GM23338 (cell line): ENCODE measurements around the gene MAN2A2.

Source experiments
- CREB1 ChIP-seq: fragments of 250-450 bp; sonication (Bioruptor Pico); IDR thresholded peaks from 2 replicates; pipeline ENCODE4 v1.5.0; 2020; ENCODE audit warnings: low read depth, mild to moderate bottlenecking, moderate library complexity
- EZH2 ChIP-seq: fragments of 200-600 bp; sonication (generic); IDR thresholded peaks from one replicate; pipeline ENCODE4 v1.8.0; 2017; ENCODE audit warnings: antibody characterized with exemption, mild to moderate bottlenecking, low read depth; ENCODE audit not compliant: unreplicated experiment
- EZH2phosphoT487 ChIP-seq: fragments of 200-600 bp; sonication (generic); IDR thresholded peaks from one replicate; pipeline ENCODE4 v1.8.1; 2018; ENCODE audit warnings: antibody characterized with exemption; ENCODE audit not compliant: unreplicated experiment
- JUNB ChIP-seq: IDR thresholded peaks from one replicate; pipeline ENCODE4 v1.6.1; 2016; ENCODE audit warnings: antibody characterized with exemption; ENCODE audit not compliant: unreplicated experiment
- NANOG ChIP-seq: IDR thresholded peaks from 2 replicates; pipeline ENCODE4 v1.6.1; 2016; ENCODE audit warnings: antibody characterized with exemption, borderline replicate concordance
- POLR2AphosphoS5 ChIP-seq: IDR thresholded peaks from 2 replicates; pipeline ENCODE4 v1.6.1; 2016; ENCODE audit warnings: antibody characterized with exemption, low read depth
- STAT1 ChIP-seq: IDR thresholded peaks from one replicate; pipeline ENCODE4 v1.6.1; 2016; ENCODE audit warnings: antibody characterized with exemption; ENCODE audit not compliant: unreplicated experiment
- ZNF114 ChIP-seq: fragments of 250-450 bp; sonication (Bioruptor Pico); IDR thresholded peaks from 2 replicates; pipeline ENCODE4 v1.5.0; 2020; ENCODE audit warnings: mild to moderate bottlenecking, moderate library complexity
- TF ChIP-seq, protein P1 (sequence below), 2 experiments: fragments of 200-600 bp in 1 of 2; sonication (generic) in 1 of 2; conservative IDR thresholded peaks; 2 replicates each; pipeline versions ENCODE4 v1.5.1 to v1.6.1; 2016 to 2017; ENCODE audit warnings: antibody characterized with exemption in 2 of 2, low read depth in 2 of 2, mild to moderate bottlenecking in 2 of 2, moderate library complexity in 1 of 2
- TF ChIP-seq, protein P2 (sequence below): IDR thresholded peaks from one replicate; pipeline ENCODE4 v1.6.1; 2018; ENCODE audit warnings: antibody characterized with exemption; ENCODE audit not compliant: unreplicated experiment
- TF ChIP-seq, protein P3 (sequence below): IDR thresholded peaks from 2 replicates; pipeline ENCODE4 v1.6.1; 2016; ENCODE audit warnings: antibody characterized with exemption

DNA sequence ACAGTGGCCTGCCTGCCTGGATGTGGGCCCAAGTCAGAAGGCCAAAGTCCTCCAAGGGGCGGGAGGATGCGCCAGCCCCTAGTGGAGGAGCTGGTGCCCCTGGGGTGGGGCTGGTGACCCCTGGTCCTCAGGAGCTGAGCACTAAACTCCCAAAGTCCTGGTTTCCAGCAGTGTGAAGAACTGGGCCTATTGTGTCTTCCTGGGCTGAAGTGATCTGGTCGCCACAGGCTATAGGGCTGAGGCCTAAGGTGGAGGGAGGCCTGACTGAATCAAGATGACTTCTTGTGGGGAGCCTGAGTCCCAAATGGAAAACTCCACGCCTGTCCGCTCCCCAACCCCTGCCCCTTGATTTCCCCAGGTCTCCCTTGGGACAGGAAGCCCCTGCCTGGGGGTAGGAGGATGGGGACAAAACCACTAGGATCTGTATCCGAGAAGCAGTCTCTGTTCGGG, 19.6 kb upstream of the MAN2A2 start:
- no peak for TF ChIP-seq EZH2
- TF ChIP-seq, protein P1, sequence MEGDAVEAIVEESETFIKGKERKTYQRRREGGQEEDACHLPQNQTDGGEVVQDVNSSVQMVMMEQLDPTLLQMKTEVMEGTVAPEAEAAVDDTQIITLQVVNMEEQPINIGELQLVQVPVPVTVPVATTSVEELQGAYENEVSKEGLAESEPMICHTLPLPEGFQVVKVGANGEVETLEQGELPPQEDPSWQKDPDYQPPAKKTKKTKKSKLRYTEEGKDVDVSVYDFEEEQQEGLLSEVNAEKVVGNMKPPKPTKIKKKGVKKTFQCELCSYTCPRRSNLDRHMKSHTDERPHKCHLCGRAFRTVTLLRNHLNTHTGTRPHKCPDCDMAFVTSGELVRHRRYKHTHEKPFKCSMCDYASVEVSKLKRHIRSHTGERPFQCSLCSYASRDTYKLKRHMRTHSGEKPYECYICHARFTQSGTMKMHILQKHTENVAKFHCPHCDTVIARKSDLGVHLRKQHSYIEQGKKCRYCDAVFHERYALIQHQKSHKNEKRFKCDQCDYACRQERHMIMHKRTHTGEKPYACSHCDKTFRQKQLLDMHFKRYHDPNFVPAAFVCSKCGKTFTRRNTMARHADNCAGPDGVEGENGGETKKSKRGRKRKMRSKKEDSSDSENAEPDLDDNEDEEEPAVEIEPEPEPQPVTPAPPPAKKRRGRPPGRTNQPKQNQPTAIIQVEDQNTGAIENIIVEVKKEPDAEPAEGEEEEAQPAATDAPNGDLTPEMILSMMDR (conservative IDR thresholded peaks at IDR 0.05; ENCODE audit: low read depth in 2 of 2), result no peak
- no peak for TF ChIP-seq EZH2phosphoT487
- no peak for TF ChIP-seq CREB1 (CRISPR knock-in tag)
- TF ChIP-seq, protein P2, sequence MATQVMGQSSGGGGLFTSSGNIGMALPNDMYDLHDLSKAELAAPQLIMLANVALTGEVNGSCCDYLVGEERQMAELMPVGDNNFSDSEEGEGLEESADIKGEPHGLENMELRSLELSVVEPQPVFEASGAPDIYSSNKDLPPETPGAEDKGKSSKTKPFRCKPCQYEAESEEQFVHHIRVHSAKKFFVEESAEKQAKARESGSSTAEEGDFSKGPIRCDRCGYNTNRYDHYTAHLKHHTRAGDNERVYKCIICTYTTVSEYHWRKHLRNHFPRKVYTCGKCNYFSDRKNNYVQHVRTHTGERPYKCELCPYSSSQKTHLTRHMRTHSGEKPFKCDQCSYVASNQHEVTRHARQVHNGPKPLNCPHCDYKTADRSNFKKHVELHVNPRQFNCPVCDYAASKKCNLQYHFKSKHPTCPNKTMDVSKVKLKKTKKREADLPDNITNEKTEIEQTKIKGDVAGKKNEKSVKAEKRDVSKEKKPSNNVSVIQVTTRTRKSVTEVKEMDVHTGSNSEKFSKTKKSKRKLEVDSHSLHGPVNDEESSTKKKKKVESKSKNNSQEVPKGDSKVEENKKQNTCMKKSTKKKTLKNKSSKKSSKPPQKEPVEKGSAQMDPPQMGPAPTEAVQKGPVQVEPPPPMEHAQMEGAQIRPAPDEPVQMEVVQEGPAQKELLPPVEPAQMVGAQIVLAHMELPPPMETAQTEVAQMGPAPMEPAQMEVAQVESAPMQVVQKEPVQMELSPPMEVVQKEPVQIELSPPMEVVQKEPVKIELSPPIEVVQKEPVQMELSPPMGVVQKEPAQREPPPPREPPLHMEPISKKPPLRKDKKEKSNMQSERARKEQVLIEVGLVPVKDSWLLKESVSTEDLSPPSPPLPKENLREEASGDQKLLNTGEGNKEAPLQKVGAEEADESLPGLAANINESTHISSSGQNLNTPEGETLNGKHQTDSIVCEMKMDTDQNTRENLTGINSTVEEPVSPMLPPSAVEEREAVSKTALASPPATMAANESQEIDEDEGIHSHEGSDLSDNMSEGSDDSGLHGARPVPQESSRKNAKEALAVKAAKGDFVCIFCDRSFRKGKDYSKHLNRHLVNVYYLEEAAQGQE, result no peak
- TF ChIP-seq POLR2AphosphoS5, result no peak
- TF ChIP-seq NANOG, result no peak
- TF ChIP-seq STAT1, result no peak
- TF ChIP-seq, protein P3, sequence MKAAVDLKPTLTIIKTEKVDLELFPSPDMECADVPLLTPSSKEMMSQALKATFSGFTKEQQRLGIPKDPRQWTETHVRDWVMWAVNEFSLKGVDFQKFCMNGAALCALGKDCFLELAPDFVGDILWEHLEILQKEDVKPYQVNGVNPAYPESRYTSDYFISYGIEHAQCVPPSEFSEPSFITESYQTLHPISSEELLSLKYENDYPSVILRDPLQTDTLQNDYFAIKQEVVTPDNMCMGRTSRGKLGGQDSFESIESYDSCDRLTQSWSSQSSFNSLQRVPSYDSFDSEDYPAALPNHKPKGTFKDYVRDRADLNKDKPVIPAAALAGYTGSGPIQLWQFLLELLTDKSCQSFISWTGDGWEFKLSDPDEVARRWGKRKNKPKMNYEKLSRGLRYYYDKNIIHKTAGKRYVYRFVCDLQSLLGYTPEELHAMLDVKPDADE, result no peak
- no peak for TF ChIP-seq JUNB
- no peak for TF ChIP-seq ZNF114 (CRISPR knock-in tag)
